Measurements from ENCODE around the gene OR4Q3.
"Not testable (repeated sequence)": the region's sequence is repeated elsewhere in the genome, so short reads cannot be mapped to it uniquely, and the experiment has no call there.

The OR4Q3 gene

GRCh38 chr14:19771895-19772430 lies 28.6 kb downstream of the OR4Q3 start:
- H3K4me3 ChIP-seq (ENCODE audit: low read depth in 1 of 2, low read length in 1 of 2): no peak overlapping the region
- H3K36me3 ChIP-seq: no peaks in the 10 kb centered on the region
- TF ChIP-seq CTCF (IDR thresholded peaks at IDR 0.05): no peak
- H3K27ac ChIP-seq: no peak overlapping the region
- no peaks in the 10 kb centered on the region for H3K27me3 ChIP-seq
- H3K9me3 ChIP-seq: peaks cover 4% of the 10 kb centered on the region
- no peaks in the 10 kb centered on the region for H3K4me1 ChIP-seq (ENCODE audit: control insufficient read depth in 1 of 2, insufficient read depth in 1 of 2, low read depth in 1 of 2, low read length in 1 of 2)

GRCh38 chr14:19772454-19772853 lies 29.1 kb downstream of the OR4Q3 start:
- H3K9me3 ChIP-seq; H3K27ac ChIP-seq; H3K36me3 ChIP-seq; H3K27me3 ChIP-seq; H3K4me3 ChIP-seq (ENCODE audit: low read depth in 1 of 2, low read length in 1 of 2); H3K4me1 ChIP-seq (ENCODE audit: control insufficient read depth in 1 of 2, insufficient read depth in 1 of 2, low read depth in 1 of 2, low read length in 1 of 2): not testable (repeated sequence)

- H3K27ac ChIP-seq; H3K9me3 ChIP-seq; H3K27me3 ChIP-seq; H3K4me3 ChIP-seq (ENCODE audit: low read depth in 1 of 2, low read length in 1 of 2); H3K4me1 ChIP-seq (ENCODE audit: control insufficient read depth in 1 of 2, insufficient read depth in 1 of 2, low read depth in 1 of 2, low read length in 1 of 2); H3K36me3 ChIP-seq: not testable (repeated sequence)
Measured at GRCh38 chr14:19773204-19773603, 29.8 kb downstream of the OR4Q3 start, which contains the start of gene OR4M1. TSS of gene OR4M1 (plus strand) at chr14:19773504. CDS start at chr14:19780323, 6,819 bp downstream.

- Histone ChIP-seq H3K4me1 (ENCODE audit: control insufficient read depth in 1 of 2, insufficient read depth in 1 of 2, low read depth in 1 of 2, low read length in 1 of 2) (no peaks in the 10 kb centered on the region), H3K27ac (no peak overlapping the region), H3K9me3 (peaks cover 4% of the 10 kb centered on the region), H3K4me3 (ENCODE audit: low read depth in 1 of 2, low read length in 1 of 2) (no peak overlapping the region), H3K27me3 (no peaks in the 10 kb centered on the region), H3K36me3 (no peaks in the 10 kb centered on the region)
- no peak for TF ChIP-seq CTCF (IDR thresholded peaks at IDR 0.05)
Measured at GRCh38 chr14:19775587-19775986, 32.2 kb downstream of the OR4Q3 start.

- not testable (repeated sequence) for H3K36me3 ChIP-seq; H3K4me3 ChIP-seq (ENCODE audit: low read depth in 1 of 2, low read length in 1 of 2); H3K27me3 ChIP-seq; H3K27ac ChIP-seq; H3K9me3 ChIP-seq; H3K4me1 ChIP-seq (ENCODE audit: control insufficient read depth in 1 of 2, insufficient read depth in 1 of 2, low read depth in 1 of 2, low read length in 1 of 2)
Measured at GRCh38 chr14:19785848-19786247, 42.5 kb downstream of the OR4Q3 start.

GRCh38 chr14:19787318-19787717 lies 43.9 kb downstream of the OR4Q3 start:
- H3K36me3 ChIP-seq; H3K27me3 ChIP-seq; H3K9me3 ChIP-seq; H3K4me3 ChIP-seq (ENCODE audit: low read depth in 1 of 2, low read length in 1 of 2); H3K27ac ChIP-seq; H3K4me1 ChIP-seq (ENCODE audit: control insufficient read depth in 1 of 2, insufficient read depth in 1 of 2, low read depth in 1 of 2, low read length in 1 of 2): not testable (repeated sequence)

- not testable (repeated sequence) for H3K4me3 ChIP-seq (ENCODE audit: low read depth in 1 of 2, low read length in 1 of 2); H3K9me3 ChIP-seq; H3K4me1 ChIP-seq (ENCODE audit: control insufficient read depth in 1 of 2, insufficient read depth in 1 of 2, low read depth in 1 of 2, low read length in 1 of 2)
Measured at GRCh38 chr14:19788150-19788549, 44.8 kb downstream of the OR4Q3 start.

GRCh38 chr14:19796520-19797108 lies 53.2 kb downstream of the OR4Q3 start:
- H3K36me3 ChIP-seq; H3K4me3 ChIP-seq (ENCODE audit: low read depth in 1 of 2, low read length in 1 of 2); H3K27me3 ChIP-seq; H3K4me1 ChIP-seq (ENCODE audit: control insufficient read depth in 1 of 2, insufficient read depth in 1 of 2, low read depth in 1 of 2, low read length in 1 of 2); H3K9me3 ChIP-seq; H3K27ac ChIP-seq: not testable (repeated sequence)

More at GRCh38 chr14:19788150-19788549, 44.8 kb downstream of the OR4Q3 start:
- not testable (repeated sequence) for H3K27me3 ChIP-seq, H3K36me3 ChIP-seq, H3K27ac ChIP-seq

Data from neutrophil (primary cell).